ENCODE data around the gene NKD1.
A peak's percentile ranks its signal among the peaks of the same experiment; 100 is the strongest.

Gene NKD1

GRCh38 chr16:50539822-50540710, 8.1 kb upstream of the NKD1 start:
- Histone ChIP-seq H3K23ac (ENCODE audit: low read depth, low read length, poor library complexity) (no peak overlapping the region), H3K9me3 (replicated peaks in 1 of 2; ENCODE audit: control insufficient read depth in 2 of 2, insufficient read depth in 1 of 2, low read depth in 1 of 2, low read length in 2 of 2) (no peaks in the 10 kb centered on the region), H2AK5ac (ENCODE audit: low read depth, low read length) (no peak overlapping the region), H3K4ac (ENCODE audit: low read length) (no peak overlapping the region), H2BK12ac (ENCODE audit: low read length) (no peak overlapping the region), H2BK120ac (ENCODE audit: low read depth, low read length) (no peak overlapping the region), H3K18ac (ENCODE audit: low read length) (no peak overlapping the region), H3K36me3 (replicated peaks in 1 of 2; ENCODE audit: control insufficient read depth in 2 of 2, insufficient read depth in 2 of 2, low read length in 2 of 2) (no peaks in the 10 kb centered on the region), H4K91ac (ENCODE audit: low read depth, low read length, poor library complexity) (no peak overlapping the region), H3K14ac (ENCODE audit: low read length) (no peak overlapping the region), H3K4me1 (ENCODE audit: control insufficient read depth in 2 of 2, insufficient read depth in 1 of 2, low read depth in 1 of 2, low read length in 2 of 2) (peaks cover 12 to 17% of the 10 kb centered on the region in 2 donors), H3K4me3 (ENCODE audit: low read length in 2 of 2) (no peak overlapping the region), H2BK5ac (ENCODE audit: low read length) (no peak overlapping the region), H3K9ac (ENCODE audit: low read depth, low read length, poor library complexity) (no peak overlapping the region), H3K27ac (replicated peaks; ENCODE audit: low read length) (no peak overlapping the region), H3K27me3 (ENCODE audit: control insufficient read depth in 3 of 3, insufficient read depth in 3 of 3, low read depth in 1 of 3, low read length in 3 of 3) (peaks cover 0 to 25% (median 0%) of the 10 kb centered on the region in 3 experiments), H4K8ac (ENCODE audit: low read depth, low read length) (no peak overlapping the region), H3K4me2 (ENCODE audit: insufficient read depth, low read length, poor library complexity, severe bottlenecking) (no peak overlapping the region), H2AFZ (ENCODE audit: low read length) (no peak overlapping the region), H3K79me1 (ENCODE audit: low read depth, low read length) (no peaks in the 10 kb centered on the region), H2BK15ac (ENCODE audit: low read length) (peak overlapping the region; percentile 0)
- DNase-seq (ENCODE audit: low spot score), result no peak
- WGBS, 2 donors (ENCODE audit: extremely low coverage in 2 of 2, insufficient read length in 2 of 2, insufficient replicate concordance in 1 of 2), result no CpG with 5 or more reads among the region's 23 CpGs

GRCh38 chr16:50540711-50541007, 7.5 kb upstream of the NKD1 start:
- WGBS, 2 donors (ENCODE audit: extremely low coverage in 2 of 2, insufficient read length in 2 of 2, insufficient replicate concordance in 1 of 2), result no CpG with 5 or more reads among the region's 3 CpGs
- Histone ChIP-seq H3K4me2 (ENCODE audit: insufficient read depth, low read length, poor library complexity, severe bottlenecking) (no peak overlapping the region), H3K14ac (ENCODE audit: low read length) (no peak overlapping the region), H3K4me3 (ENCODE audit: low read length in 2 of 2) (no peak overlapping the region), H3K79me1 (ENCODE audit: low read depth, low read length) (no peaks in the 10 kb centered on the region), H2BK15ac (ENCODE audit: low read length) (no peak overlapping the region), H2BK120ac (ENCODE audit: low read depth, low read length) (no peak overlapping the region), H3K9ac (ENCODE audit: low read depth, low read length, poor library complexity) (no peak overlapping the region), H2BK5ac (ENCODE audit: low read length) (no peak overlapping the region), H3K23ac (ENCODE audit: low read depth, low read length, poor library complexity) (no peak overlapping the region), H2AFZ (ENCODE audit: low read length) (no peak overlapping the region), H3K36me3 (replicated peaks in 1 of 2; ENCODE audit: control insufficient read depth in 2 of 2, insufficient read depth in 2 of 2, low read length in 2 of 2) (no peaks in the 10 kb centered on the region), H4K91ac (ENCODE audit: low read depth, low read length, poor library complexity) (no peak overlapping the region), H2AK5ac (ENCODE audit: low read depth, low read length) (no peak overlapping the region), H3K9me3 (replicated peaks in 1 of 2; ENCODE audit: control insufficient read depth in 2 of 2, insufficient read depth in 1 of 2, low read depth in 1 of 2, low read length in 2 of 2) (no peaks in the 10 kb centered on the region), H3K27ac (replicated peaks; ENCODE audit: low read length) (no peak overlapping the region), H3K27me3 (ENCODE audit: control insufficient read depth in 3 of 3, insufficient read depth in 3 of 3, low read depth in 1 of 3, low read length in 3 of 3) (peaks cover 0 to 31% (median 0%) of the 10 kb centered on the region in 3 experiments), H4K8ac (ENCODE audit: low read depth, low read length) (no peak overlapping the region), H2BK12ac (ENCODE audit: low read length) (no peak overlapping the region), H3K4me1 (ENCODE audit: control insufficient read depth in 2 of 2, insufficient read depth in 1 of 2, low read depth in 1 of 2, low read length in 2 of 2) (peaks cover 12 to 17% of the 10 kb centered on the region in 2 donors), H3K18ac (ENCODE audit: low read length) (no peak overlapping the region), H3K4ac (ENCODE audit: low read length) (no peak overlapping the region)
- DNase-seq (ENCODE audit: low spot score), result no peak

- Histone ChIP-seq H2BK12ac (ENCODE audit: low read length) (no peak overlapping the region), H4K8ac (ENCODE audit: low read depth, low read length) (no peak overlapping the region), H3K27me3 (ENCODE audit: control insufficient read depth in 3 of 3, insufficient read depth in 3 of 3, low read depth in 1 of 3, low read length in 3 of 3) (peaks cover 0 to 47% (median 5%) of the 10 kb centered on the region in 3 experiments), H3K4me3 (ENCODE audit: low read length in 2 of 2) (no peak overlapping the region), H3K4me1 (ENCODE audit: control insufficient read depth in 2 of 2, insufficient read depth in 1 of 2, low read depth in 1 of 2, low read length in 2 of 2) (peaks cover 12 to 17% of the 10 kb centered on the region in 2 donors), H2AFZ (ENCODE audit: low read length) (no peak overlapping the region), H3K9ac (ENCODE audit: low read depth, low read length, poor library complexity) (no peak overlapping the region), H3K36me3 (replicated peaks in 1 of 2; ENCODE audit: control insufficient read depth in 2 of 2, insufficient read depth in 2 of 2, low read length in 2 of 2) (no peaks in the 10 kb centered on the region), H3K18ac (ENCODE audit: low read length) (no peak overlapping the region), H3K14ac (ENCODE audit: low read length) (no peak overlapping the region), H2BK120ac (ENCODE audit: low read depth, low read length) (no peak overlapping the region), H2AK5ac (ENCODE audit: low read depth, low read length) (no peak overlapping the region), H4K91ac (ENCODE audit: low read depth, low read length, poor library complexity) (no peak overlapping the region), H2BK5ac (ENCODE audit: low read length) (no peak overlapping the region), H3K4ac (ENCODE audit: low read length) (no peak overlapping the region), H3K27ac (replicated peaks; ENCODE audit: low read length) (no peak overlapping the region), H3K23ac (ENCODE audit: low read depth, low read length, poor library complexity) (no peak overlapping the region), H3K4me2 (ENCODE audit: insufficient read depth, low read length, poor library complexity, severe bottlenecking) (no peak overlapping the region), H2BK15ac (ENCODE audit: low read length) (no peak overlapping the region), H3K9me3 (replicated peaks in 1 of 2; ENCODE audit: control insufficient read depth in 2 of 2, insufficient read depth in 1 of 2, low read depth in 1 of 2, low read length in 2 of 2) (no peaks in the 10 kb centered on the region), H3K79me1 (ENCODE audit: low read depth, low read length) (no peaks in the 10 kb centered on the region)
- DNase-seq (ENCODE audit: low spot score), result no peak
- no CpG with 5 or more reads among the region's 3 CpGs for WGBS, 2 donors (ENCODE audit: extremely low coverage in 2 of 2, insufficient read length in 2 of 2, insufficient replicate concordance in 1 of 2)
Measured at GRCh38 chr16:50542703-50543102, 5.5 kb upstream of the NKD1 start.

- H3K14ac ChIP-seq (ENCODE audit: low read length), result no peak overlapping the region
- no peak overlapping the region for H3K4me3 ChIP-seq (ENCODE audit: low read length in 2 of 2)
- H3K79me1 ChIP-seq (ENCODE audit: low read depth, low read length), result no peaks in the 10 kb centered on the region
- H3K4me2 ChIP-seq (ENCODE audit: insufficient read depth, low read length, poor library complexity, severe bottlenecking), result no peak overlapping the region
- no peak overlapping the region for H2BK5ac ChIP-seq (ENCODE audit: low read length)
- no peak overlapping the region for H2BK12ac ChIP-seq (ENCODE audit: low read length)
- H3K4me1 ChIP-seq (ENCODE audit: control insufficient read depth in 2 of 2, insufficient read depth in 1 of 2, low read depth in 1 of 2, low read length in 2 of 2), result peaks cover 2 to 9% of the 10 kb centered on the region in 2 donors
- H2BK15ac ChIP-seq (ENCODE audit: low read length), result no peak overlapping the region
- no peak overlapping the region for H4K8ac ChIP-seq (ENCODE audit: low read depth, low read length)
- no peaks in the 10 kb centered on the region for H3K36me3 ChIP-seq (replicated peaks in 1 of 2; ENCODE audit: control insufficient read depth in 2 of 2, insufficient read depth in 2 of 2, low read length in 2 of 2)
- no peak overlapping the region for H2BK120ac ChIP-seq (ENCODE audit: low read depth, low read length)
- H3K9me3 ChIP-seq (replicated peaks in 1 of 2; ENCODE audit: control insufficient read depth in 2 of 2, insufficient read depth in 1 of 2, low read depth in 1 of 2, low read length in 2 of 2), result no peaks in the 10 kb centered on the region
- no peak overlapping the region for H3K4ac ChIP-seq (ENCODE audit: low read length)
- no peak overlapping the region for H4K91ac ChIP-seq (ENCODE audit: low read depth, low read length, poor library complexity)
- H3K23ac ChIP-seq (ENCODE audit: low read depth, low read length, poor library complexity), result no peak overlapping the region
- H3K9ac ChIP-seq (ENCODE audit: low read depth, low read length, poor library complexity), result no peak overlapping the region
- H3K18ac ChIP-seq (ENCODE audit: low read length), result no peak overlapping the region
- no CpG with 5 or more reads among the region's 2 CpGs for WGBS, 2 donors (ENCODE audit: extremely low coverage in 2 of 2, insufficient read length in 2 of 2, insufficient replicate concordance in 1 of 2)
- no peak overlapping the region for H2AFZ ChIP-seq (ENCODE audit: low read length)
- no peak overlapping the region for H2AK5ac ChIP-seq (ENCODE audit: low read depth, low read length)
- DNase-seq (ENCODE audit: low spot score), result no peak
- H3K27ac ChIP-seq (replicated peaks; ENCODE audit: low read length), result no peak overlapping the region
- H3K27me3 ChIP-seq (ENCODE audit: control insufficient read depth in 3 of 3, insufficient read depth in 3 of 3, low read depth in 1 of 3, low read length in 3 of 3), result peaks cover 0 to 37% (median 21%) of the 10 kb centered on the region in 3 experiments
Measured at GRCh38 chr16:50546125-50546524, 2.1 kb upstream of the NKD1 start.

Data from neuronal stem cell (in vitro differentiated cells).